ENCODE results near the gene DYSF.

DNA sequence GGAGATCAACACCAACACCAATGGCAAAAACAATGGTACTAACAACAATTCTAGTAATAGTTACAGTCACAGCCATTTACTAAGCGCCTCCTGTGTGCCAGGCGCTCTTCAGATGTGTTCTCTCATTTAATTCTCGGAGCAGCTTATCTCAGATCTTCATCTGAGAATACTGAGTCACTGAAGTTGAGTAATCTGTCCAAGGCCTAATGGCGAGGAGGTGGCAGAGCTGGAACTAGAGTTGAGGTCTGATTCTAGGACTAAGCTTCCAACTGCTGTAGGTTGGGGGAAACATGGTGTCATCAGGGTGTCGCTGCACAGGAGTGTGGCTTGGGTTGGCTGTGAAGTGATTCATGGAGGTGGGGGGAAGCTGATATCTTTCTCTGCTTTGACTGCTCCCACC, 156.1 kb downstream of the DYSF start:
- TF ChIP-seq EZH2 (IDR thresholded peaks at IDR 0.05; ENCODE audit: low read length) = no peak
- TF ChIP-seq, protein P1, sequence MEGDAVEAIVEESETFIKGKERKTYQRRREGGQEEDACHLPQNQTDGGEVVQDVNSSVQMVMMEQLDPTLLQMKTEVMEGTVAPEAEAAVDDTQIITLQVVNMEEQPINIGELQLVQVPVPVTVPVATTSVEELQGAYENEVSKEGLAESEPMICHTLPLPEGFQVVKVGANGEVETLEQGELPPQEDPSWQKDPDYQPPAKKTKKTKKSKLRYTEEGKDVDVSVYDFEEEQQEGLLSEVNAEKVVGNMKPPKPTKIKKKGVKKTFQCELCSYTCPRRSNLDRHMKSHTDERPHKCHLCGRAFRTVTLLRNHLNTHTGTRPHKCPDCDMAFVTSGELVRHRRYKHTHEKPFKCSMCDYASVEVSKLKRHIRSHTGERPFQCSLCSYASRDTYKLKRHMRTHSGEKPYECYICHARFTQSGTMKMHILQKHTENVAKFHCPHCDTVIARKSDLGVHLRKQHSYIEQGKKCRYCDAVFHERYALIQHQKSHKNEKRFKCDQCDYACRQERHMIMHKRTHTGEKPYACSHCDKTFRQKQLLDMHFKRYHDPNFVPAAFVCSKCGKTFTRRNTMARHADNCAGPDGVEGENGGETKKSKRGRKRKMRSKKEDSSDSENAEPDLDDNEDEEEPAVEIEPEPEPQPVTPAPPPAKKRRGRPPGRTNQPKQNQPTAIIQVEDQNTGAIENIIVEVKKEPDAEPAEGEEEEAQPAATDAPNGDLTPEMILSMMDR (optimal IDR thresholded peaks at IDR 0.05 in 1 of 3, IDR thresholded peaks at IDR 0.05 in 1 of 3, conservative IDR thresholded peaks at IDR 0.05 in 1 of 3; ENCODE audit: extremely low read depth in 1 of 3, insufficient read depth in 2 of 3, low read length in 3 of 3) = no peak

Data from keratinocyte (primary cell).